Memory B cell (primary cell): ENCODE data around the gene LACRT.
"Not testable (repeated sequence)": the region's sequence is repeated elsewhere in the genome, so short reads cannot be mapped to it uniquely, and the experiment has no call there.

ENCODE experiments used
- ATAC-seq: fragments of 150-1000 bp; cut with Tn5 transposase; 2 replicates; pipeline ENCODE4 v1.10.0; 2021; ENCODE audit warnings: low read depth, mild to moderate bottlenecking, moderate library complexity
- DNase-seq, 2 donors: peaks; one replicate each; pipeline ENCODE4 v3.0.0; 2022; ENCODE audit warnings: low spot score in 2 of 2
- H3K27ac Mint-ChIP-seq: one replicate; pipeline ENCODE4 v1.8.0; 2022; ENCODE audit warnings: mild to moderate bottlenecking, moderate library complexity, mixed read lengths
- H3K27me3 Mint-ChIP-seq: one replicate; pipeline ENCODE4 v1.8.0; 2022; ENCODE audit warnings: mixed read lengths
- H3K36me3 Mint-ChIP-seq: one replicate; pipeline ENCODE4 v1.8.0; 2022; ENCODE audit warnings: mild to moderate bottlenecking, mixed read lengths
- H3K4me1 Mint-ChIP-seq: one replicate; pipeline ENCODE4 v1.8.0; 2022; ENCODE audit warnings: mixed read lengths
- H3K4me3 Mint-ChIP-seq: one replicate; pipeline ENCODE4 v1.8.0; 2022; ENCODE audit warnings: mild to moderate bottlenecking, moderate library complexity, mixed read lengths
- H3K9me3 Mint-ChIP-seq: one replicate; pipeline ENCODE4 v1.8.0; 2022; ENCODE audit warnings: mixed read lengths

The LACRT gene

DNA sequence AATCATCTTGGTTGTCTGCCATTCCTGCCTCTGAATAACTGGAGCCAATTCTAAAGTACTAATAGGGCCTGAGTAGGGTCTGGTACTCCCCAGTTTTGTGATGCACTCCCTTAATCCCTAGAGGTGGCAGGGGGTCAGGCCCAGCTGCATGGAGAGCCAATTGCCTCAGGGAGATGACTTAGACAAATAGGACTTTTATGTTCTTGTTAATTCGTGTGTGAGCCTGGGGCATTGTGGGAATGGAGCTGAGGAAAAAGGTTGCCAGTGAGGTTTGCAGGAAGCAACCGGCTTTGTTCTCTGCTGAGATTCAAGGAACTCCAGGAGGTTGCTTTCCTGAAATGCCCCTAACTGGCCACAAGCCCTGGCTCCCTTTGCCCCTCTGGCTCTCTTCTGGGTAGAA, 20.2 kb upstream of the LACRT start:
- H3K27me3 Mint-ChIP-seq: peaks cover 15% of the 10 kb centered on the region
- H3K4me1 Mint-ChIP-seq: no peaks in the 10 kb centered on the region
- DNase-seq: no peak
- no peak overlapping the region for H3K4me3 Mint-ChIP-seq
- ATAC-seq: no peak
- H3K9me3 Mint-ChIP-seq: no peaks in the 10 kb centered on the region
- no peaks in the 10 kb centered on the region for H3K36me3 Mint-ChIP-seq
- no peak overlapping the region for H3K27ac Mint-ChIP-seq

- ATAC-seq: no peak
- DNase-seq: no peak
- Mint-ChIP-seq H3K4me3 (no peak overlapping the region), H3K36me3 (no peaks in the 10 kb centered on the region), H3K4me1 (no peaks in the 10 kb centered on the region), H3K27ac (no peak overlapping the region), H3K9me3 (no peaks in the 10 kb centered on the region), H3K27me3 (peaks cover 11% of the 10 kb centered on the region)
These were observed 18.3 kb upstream of the LACRT start for GRCh38 chr12:54653025-54653424.

- H3K4me3 Mint-ChIP-seq: no peak overlapping the region
- peaks cover 24% of the 10 kb centered on the region for H3K27me3 Mint-ChIP-seq
- H3K9me3 Mint-ChIP-seq: no peaks in the 10 kb centered on the region
- H3K36me3 Mint-ChIP-seq: no peaks in the 10 kb centered on the region
- ATAC-seq: no peak
- peaks cover 2% of the 10 kb centered on the region for H3K4me1 Mint-ChIP-seq
- no peak for DNase-seq
- no peak overlapping the region for H3K27ac Mint-ChIP-seq
These were observed 16.2 kb upstream of the LACRT start for GRCh38 chr12:54650889-54651288.

DNA sequence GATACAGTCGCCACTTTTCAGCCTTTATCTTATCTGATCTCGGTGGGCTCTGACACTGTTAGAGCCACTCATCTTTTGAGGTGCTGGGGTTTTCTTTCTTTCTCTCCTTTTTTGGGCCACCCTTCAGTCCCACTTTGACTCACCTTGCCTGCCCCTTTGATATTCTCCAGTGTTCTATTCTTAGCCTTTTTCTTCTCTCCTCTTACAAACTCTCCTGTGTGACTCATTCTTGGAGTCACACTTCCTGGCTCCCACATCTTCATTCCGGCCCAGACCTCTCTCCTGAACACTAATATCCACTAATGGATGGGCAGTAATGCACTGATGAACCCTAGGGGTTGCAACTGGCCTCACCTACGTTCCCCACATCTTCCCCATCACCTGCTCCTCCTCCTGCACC, 15.7 kb upstream of the LACRT start:
- no peak overlapping the region for H3K27ac Mint-ChIP-seq
- H3K4me1 Mint-ChIP-seq: peaks cover 2% of the 10 kb centered on the region
- no peaks in the 10 kb centered on the region for H3K36me3 Mint-ChIP-seq
- DNase-seq: no peak
- no peaks in the 10 kb centered on the region for H3K9me3 Mint-ChIP-seq
- peaks cover 24% of the 10 kb centered on the region for H3K27me3 Mint-ChIP-seq
- H3K4me3 Mint-ChIP-seq: no peak overlapping the region
- ATAC-seq: no peak

- no peaks in the 10 kb centered on the region for H3K36me3 Mint-ChIP-seq
- ATAC-seq: no peak
- peaks cover 2% of the 10 kb centered on the region for H3K4me1 Mint-ChIP-seq
- no peak for DNase-seq
- H3K9me3 Mint-ChIP-seq: no peaks in the 10 kb centered on the region
- no peak overlapping the region for H3K4me3 Mint-ChIP-seq
- H3K27me3 Mint-ChIP-seq: peaks cover 26% of the 10 kb centered on the region
- H3K27ac Mint-ChIP-seq: no peak overlapping the region
These were observed 15.1 kb upstream of the LACRT start for GRCh38 chr12:54649825-54650224.

DNA sequence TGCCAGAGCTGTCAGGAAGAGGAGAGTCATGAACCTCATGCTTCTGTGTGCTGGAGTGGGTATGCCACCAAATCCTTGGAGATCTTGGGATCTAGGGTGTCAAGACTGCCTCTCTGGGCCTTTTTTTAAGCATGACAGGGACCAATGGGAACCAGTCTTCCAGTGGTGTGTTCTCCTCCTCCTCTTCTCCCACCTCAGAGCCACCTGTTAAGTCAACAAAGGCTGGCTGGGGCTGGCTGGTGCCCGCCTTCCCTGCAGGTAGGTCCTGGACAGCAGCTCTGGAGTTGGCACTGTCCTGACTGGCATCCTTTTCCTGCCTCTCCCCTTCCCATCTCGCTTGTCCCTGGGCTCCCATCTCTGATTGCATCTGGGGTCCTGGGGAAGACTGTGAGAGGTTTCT, 13.6 kb upstream of the LACRT start, which contains the start of gene DCD:
TSS of gene DCD (minus strand) at position 101 of the 400 bp plus-strand sequence. CDS start at position 39, 62 bp downstream.
- Mint-ChIP-seq H3K4me3 (no peak within 1 kb of the TSS), H3K4me1 (peaks cover 2% of the 10 kb centered on the region), H3K36me3 (no peaks in the 10 kb centered on the region), H3K27me3 (peaks cover 35% of the 10 kb centered on the region), H3K27ac (no peak within 1 kb of the TSS), H3K9me3 (no peaks in the 10 kb centered on the region)
- DNase-seq: no peak
- ATAC-seq: no peak

- H3K9me3 Mint-ChIP-seq: no peaks in the 10 kb centered on the region
- no peak overlapping the region for H3K27ac Mint-ChIP-seq
- DNase-seq (no peak), ATAC-seq (no peak)
- H3K27me3 Mint-ChIP-seq: peaks cover 15% of the 10 kb centered on the region
- peaks cover 3% of the 10 kb centered on the region for H3K4me1 Mint-ChIP-seq
- no peak overlapping the region for H3K4me3 Mint-ChIP-seq
- H3K36me3 Mint-ChIP-seq: no peaks in the 10 kb centered on the region
These were observed 6.9 kb upstream of the LACRT start for GRCh38 chr12:54641554-54641953.

- Mint-ChIP-seq H3K4me3 (no peak overlapping the region), H3K27ac (no peak overlapping the region), H3K9me3 (no peaks in the 10 kb centered on the region), H3K4me1 (peaks cover 3% of the 10 kb centered on the region), H3K36me3 (no peaks in the 10 kb centered on the region), H3K27me3 (peaks cover 11% of the 10 kb centered on the region)
- ATAC-seq: no peak
- no peak for DNase-seq
These were observed 6.4 kb upstream of the LACRT start for GRCh38 chr12:54641089-54641488.

DNA sequence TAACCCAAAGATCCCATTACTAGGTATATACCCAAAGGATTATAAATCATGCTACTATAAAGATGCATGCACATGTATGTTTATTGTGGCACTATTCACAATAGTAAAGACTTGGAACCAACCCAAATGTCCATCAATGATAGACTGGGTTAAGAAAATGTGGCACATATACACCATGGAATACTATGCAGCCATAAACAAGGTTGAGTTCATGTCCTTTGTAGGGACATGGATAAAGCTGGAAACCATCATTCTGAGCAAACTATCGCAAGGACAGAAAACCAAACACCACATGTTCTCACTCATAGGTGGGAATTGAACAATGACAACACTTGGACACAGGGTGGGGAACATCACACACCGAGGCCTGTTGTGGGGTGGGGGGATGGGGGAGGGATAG, 4.4 kb upstream of the LACRT start:
- not testable (repeated sequence) for H3K27ac Mint-ChIP-seq, ATAC-seq, DNase-seq, H3K9me3 Mint-ChIP-seq, H3K36me3 Mint-ChIP-seq, H3K4me1 Mint-ChIP-seq, H3K27me3 Mint-ChIP-seq, H3K4me3 Mint-ChIP-seq

DNA sequence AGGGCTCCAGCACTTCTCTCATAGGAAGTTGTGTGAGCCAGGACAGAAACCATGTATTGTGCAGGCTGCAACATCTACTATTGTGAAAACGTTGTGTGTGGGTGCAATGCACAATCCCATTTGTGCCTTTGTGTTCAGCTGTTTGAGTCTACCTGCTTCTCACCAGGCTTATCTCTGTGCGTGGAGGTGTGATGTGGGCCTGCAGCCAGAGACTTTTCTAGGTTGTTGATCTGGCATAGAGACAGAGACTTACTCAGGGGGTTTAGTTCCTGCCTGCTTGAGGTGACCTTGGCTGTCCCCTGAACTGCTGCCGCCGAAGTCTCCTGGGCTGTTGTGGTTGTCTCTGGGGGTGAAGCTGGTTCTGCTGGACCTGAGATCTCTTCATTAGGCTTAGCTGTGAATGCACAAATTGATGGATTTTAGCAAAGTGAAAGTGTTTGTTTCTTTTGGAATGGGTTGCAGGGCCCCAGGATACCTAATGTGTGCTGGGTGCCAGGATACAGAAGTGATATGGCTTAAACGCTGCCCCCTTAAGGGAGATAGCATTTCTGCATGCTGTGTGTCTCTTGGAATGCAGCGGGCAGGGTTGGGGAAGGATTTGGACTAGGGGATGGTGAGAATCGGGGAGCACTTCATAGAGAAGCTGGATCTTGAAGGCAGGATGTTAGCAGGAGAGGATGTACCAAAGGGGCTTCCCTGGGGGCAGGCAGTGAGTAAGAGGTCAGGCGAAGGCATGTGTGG, 2.5 kb downstream of the LACRT start:
- no peak overlapping the region for H3K27ac Mint-ChIP-seq
- DNase-seq: no peak
- no peak for ATAC-seq
- H3K36me3 Mint-ChIP-seq: peaks cover 4% of the 10 kb centered on the region
- no peaks in the 10 kb centered on the region for H3K4me1 Mint-ChIP-seq
- no peak overlapping the region for H3K4me3 Mint-ChIP-seq
- H3K27me3 Mint-ChIP-seq: peaks cover 21% of the 10 kb centered on the region
- H3K9me3 Mint-ChIP-seq: peaks cover 4% of the 10 kb centered on the region

- DNase-seq: no peak
- H3K27ac Mint-ChIP-seq: no peak overlapping the region
- H3K27me3 Mint-ChIP-seq: peaks cover 27% of the 10 kb centered on the region
- no peak for ATAC-seq
- H3K36me3 Mint-ChIP-seq: peaks cover 10% of the 10 kb centered on the region
- peaks cover 10% of the 10 kb centered on the region for H3K9me3 Mint-ChIP-seq
- no peaks in the 10 kb centered on the region for H3K4me1 Mint-ChIP-seq
- no peak overlapping the region for H3K4me3 Mint-ChIP-seq
These were observed 3.1 kb downstream of the LACRT start for GRCh38 chr12:54631551-54631950.

DNA sequence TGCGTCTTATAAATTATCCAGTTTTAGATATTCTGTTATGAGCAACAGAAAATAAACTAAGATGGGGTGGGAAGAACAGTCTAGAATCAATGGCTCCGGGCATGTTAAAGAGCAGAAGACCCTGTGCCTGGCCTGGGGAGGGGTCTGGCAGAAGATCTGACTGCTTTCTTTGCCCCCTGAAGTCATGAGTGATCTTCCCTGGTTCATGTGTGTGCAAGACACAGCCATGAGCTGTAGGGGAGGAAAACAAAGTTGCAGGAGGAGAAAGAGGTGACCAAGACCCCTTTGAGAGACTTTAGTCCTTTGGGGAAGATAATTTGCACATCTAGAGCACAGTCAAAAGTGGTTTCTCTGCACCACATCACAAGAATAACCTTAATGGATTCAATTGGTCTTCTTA, 4.8 kb downstream of the LACRT start:
- H3K4me3 Mint-ChIP-seq: no peak overlapping the region
- no peak overlapping the region for H3K27ac Mint-ChIP-seq
- no peak for DNase-seq
- H3K36me3 Mint-ChIP-seq: peaks cover 11% of the 10 kb centered on the region
- H3K9me3 Mint-ChIP-seq: peaks cover 13% of the 10 kb centered on the region
- ATAC-seq: no peak
- no peaks in the 10 kb centered on the region for H3K4me1 Mint-ChIP-seq
- peaks cover 30% of the 10 kb centered on the region for H3K27me3 Mint-ChIP-seq

- Mint-ChIP-seq H3K27ac (no peak overlapping the region), H3K4me3 (no peak overlapping the region), H3K27me3 (peaks cover 30% of the 10 kb centered on the region), H3K9me3 (peaks cover 14% of the 10 kb centered on the region), H3K36me3 (peaks cover 11% of the 10 kb centered on the region), H3K4me1 (no peaks in the 10 kb centered on the region)
- ATAC-seq (no peak), DNase-seq (no peak)
These were observed 6.4 kb downstream of the LACRT start for GRCh38 chr12:54628186-54628846.

GRCh38 chr12:54627304-54627703, 7.4 kb downstream of the LACRT start:
- DNase-seq: no peak
- Mint-ChIP-seq H3K4me3 (no peak overlapping the region), H3K9me3 (peaks cover 14% of the 10 kb centered on the region), H3K27me3 (peaks cover 30% of the 10 kb centered on the region), H3K4me1 (no peaks in the 10 kb centered on the region), H3K27ac (no peak overlapping the region), H3K36me3 (peaks cover 11% of the 10 kb centered on the region)
- no peak for ATAC-seq

DNA sequence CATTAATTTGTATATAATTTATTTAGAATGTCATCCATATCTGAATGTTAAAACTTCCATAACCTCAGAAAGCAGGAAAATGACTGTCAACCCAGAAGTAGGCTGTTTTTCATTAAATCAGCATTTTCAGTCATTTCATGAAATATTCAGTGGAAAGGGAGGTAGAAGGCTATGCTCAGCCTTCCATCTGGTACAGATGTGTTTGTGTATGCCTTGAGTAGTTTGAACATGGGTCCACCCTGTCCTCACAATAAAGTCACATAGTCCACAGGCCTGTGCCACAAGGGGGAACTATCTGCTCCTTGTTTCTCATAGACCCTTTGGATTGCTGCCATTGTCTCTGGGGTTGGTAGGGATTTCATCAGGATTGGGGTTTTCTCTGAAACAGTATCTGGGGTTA, 9.1 kb downstream of the LACRT start:
- H3K9me3 Mint-ChIP-seq: peaks cover 14% of the 10 kb centered on the region
- no peak for DNase-seq
- ATAC-seq: no peak
- H3K36me3 Mint-ChIP-seq: peaks cover 11% of the 10 kb centered on the region
- H3K4me1 Mint-ChIP-seq: no peaks in the 10 kb centered on the region
- no peak overlapping the region for H3K27ac Mint-ChIP-seq
- H3K27me3 Mint-ChIP-seq: peaks cover 28% of the 10 kb centered on the region
- H3K4me3 Mint-ChIP-seq: no peak overlapping the region
